ENCODE results near the gene MGAT4B. TPM values are rescaled to one million over a fixed set of nuclear protein-coding genes. Genes with fewer than 3 reads are reported as not detected.

The MGAT4B gene
- total RNA-seq, 1 experiment from 2014 or later = 406 TPM

DNA sequence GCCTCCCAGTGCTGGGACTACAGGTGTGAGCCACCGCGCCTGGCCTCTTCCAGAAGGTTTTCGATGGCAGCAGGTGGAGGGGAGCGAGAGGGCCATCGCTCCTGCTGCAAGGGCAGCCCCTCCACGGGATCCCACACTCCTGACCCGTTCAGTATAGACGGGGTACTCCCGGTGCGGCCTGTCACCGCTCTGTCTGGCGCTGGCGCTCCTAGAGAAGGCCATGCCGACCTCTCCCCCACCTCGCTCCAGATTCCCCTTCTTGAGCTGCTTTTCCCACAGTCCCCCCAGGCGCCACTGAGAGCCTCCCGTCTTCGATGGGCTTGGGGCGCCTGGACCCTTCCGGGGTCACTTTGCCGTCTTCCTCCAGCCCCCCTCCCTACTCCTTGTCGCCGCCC is 9.7 kb upstream of the MGAT4B start:
- no TSS peak for BruUV-seq (replicated peaks)
- no peaks in the 10 kb centered on the region for H3K27me3 ChIP-seq (ENCODE audit: control insufficient read depth, insufficient read depth, low read length)
- in situ Hi-C loops (cut with HindIII; ENCODE audit: low pct_unique_long_range_greater_than_20kb, low sequenced_read_pairs) (no loop called here), intact Hi-C loops (cut with micrococcal nuclease; ENCODE audit: unreplicated experiment) (no loop called here)
- H3K36me3 ChIP-seq (ENCODE audit: control insufficient read depth, insufficient read depth, low read length) = no peaks in the 10 kb centered on the region; the same call in 1 of the 2 replicates
- no peaks in the 10 kb centered on the region for H3K9me3 ChIP-seq (ENCODE audit: control insufficient read depth, insufficient read depth, low read depth, low read length)
- H3K4me3 ChIP-seq (ENCODE audit: low read depth in 2 of 2, low read length in 2 of 2) = no peak overlapping the region
- no peak overlapping the region for H3K27ac ChIP-seq (ENCODE audit: low read length)
- TF ChIP-seq, protein P1, sequence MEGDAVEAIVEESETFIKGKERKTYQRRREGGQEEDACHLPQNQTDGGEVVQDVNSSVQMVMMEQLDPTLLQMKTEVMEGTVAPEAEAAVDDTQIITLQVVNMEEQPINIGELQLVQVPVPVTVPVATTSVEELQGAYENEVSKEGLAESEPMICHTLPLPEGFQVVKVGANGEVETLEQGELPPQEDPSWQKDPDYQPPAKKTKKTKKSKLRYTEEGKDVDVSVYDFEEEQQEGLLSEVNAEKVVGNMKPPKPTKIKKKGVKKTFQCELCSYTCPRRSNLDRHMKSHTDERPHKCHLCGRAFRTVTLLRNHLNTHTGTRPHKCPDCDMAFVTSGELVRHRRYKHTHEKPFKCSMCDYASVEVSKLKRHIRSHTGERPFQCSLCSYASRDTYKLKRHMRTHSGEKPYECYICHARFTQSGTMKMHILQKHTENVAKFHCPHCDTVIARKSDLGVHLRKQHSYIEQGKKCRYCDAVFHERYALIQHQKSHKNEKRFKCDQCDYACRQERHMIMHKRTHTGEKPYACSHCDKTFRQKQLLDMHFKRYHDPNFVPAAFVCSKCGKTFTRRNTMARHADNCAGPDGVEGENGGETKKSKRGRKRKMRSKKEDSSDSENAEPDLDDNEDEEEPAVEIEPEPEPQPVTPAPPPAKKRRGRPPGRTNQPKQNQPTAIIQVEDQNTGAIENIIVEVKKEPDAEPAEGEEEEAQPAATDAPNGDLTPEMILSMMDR (IDR thresholded peaks at IDR 0.05) = no peak
- TF ChIP-seq TCF7L2 (IDR thresholded peaks at IDR 0.05; ENCODE audit: low read depth, low read length) = no peak
- TF ChIP-seq SIN3A (IDR thresholded peaks at IDR 0.05; ENCODE audit: borderline replicate concordance, insufficient read depth, low read depth, low read length) = no peak
- TF ChIP-seq, protein P2, sequence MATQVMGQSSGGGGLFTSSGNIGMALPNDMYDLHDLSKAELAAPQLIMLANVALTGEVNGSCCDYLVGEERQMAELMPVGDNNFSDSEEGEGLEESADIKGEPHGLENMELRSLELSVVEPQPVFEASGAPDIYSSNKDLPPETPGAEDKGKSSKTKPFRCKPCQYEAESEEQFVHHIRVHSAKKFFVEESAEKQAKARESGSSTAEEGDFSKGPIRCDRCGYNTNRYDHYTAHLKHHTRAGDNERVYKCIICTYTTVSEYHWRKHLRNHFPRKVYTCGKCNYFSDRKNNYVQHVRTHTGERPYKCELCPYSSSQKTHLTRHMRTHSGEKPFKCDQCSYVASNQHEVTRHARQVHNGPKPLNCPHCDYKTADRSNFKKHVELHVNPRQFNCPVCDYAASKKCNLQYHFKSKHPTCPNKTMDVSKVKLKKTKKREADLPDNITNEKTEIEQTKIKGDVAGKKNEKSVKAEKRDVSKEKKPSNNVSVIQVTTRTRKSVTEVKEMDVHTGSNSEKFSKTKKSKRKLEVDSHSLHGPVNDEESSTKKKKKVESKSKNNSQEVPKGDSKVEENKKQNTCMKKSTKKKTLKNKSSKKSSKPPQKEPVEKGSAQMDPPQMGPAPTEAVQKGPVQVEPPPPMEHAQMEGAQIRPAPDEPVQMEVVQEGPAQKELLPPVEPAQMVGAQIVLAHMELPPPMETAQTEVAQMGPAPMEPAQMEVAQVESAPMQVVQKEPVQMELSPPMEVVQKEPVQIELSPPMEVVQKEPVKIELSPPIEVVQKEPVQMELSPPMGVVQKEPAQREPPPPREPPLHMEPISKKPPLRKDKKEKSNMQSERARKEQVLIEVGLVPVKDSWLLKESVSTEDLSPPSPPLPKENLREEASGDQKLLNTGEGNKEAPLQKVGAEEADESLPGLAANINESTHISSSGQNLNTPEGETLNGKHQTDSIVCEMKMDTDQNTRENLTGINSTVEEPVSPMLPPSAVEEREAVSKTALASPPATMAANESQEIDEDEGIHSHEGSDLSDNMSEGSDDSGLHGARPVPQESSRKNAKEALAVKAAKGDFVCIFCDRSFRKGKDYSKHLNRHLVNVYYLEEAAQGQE (IDR thresholded peaks at IDR 0.05; ENCODE audit: insufficient read depth in 1 of 2, low read depth in 2 of 2, low read length in 1 of 2) = no peak
- TF ChIP-seq POLR2AphosphoS5 (IDR thresholded peaks at IDR 0.05; ENCODE audit: low read depth, low read length) = no peak
- DNase-seq (ENCODE audit: low read depth, low spot score) (no peak), ATAC-seq (no peak)
- ChIA-PET CTCF (no interaction called here), POLR2A (no interaction called here)
- peaks cover 31% of the 10 kb centered on the region for H3K4me1 ChIP-seq (ENCODE audit: control insufficient read depth, insufficient read depth, low read length)

DNA sequence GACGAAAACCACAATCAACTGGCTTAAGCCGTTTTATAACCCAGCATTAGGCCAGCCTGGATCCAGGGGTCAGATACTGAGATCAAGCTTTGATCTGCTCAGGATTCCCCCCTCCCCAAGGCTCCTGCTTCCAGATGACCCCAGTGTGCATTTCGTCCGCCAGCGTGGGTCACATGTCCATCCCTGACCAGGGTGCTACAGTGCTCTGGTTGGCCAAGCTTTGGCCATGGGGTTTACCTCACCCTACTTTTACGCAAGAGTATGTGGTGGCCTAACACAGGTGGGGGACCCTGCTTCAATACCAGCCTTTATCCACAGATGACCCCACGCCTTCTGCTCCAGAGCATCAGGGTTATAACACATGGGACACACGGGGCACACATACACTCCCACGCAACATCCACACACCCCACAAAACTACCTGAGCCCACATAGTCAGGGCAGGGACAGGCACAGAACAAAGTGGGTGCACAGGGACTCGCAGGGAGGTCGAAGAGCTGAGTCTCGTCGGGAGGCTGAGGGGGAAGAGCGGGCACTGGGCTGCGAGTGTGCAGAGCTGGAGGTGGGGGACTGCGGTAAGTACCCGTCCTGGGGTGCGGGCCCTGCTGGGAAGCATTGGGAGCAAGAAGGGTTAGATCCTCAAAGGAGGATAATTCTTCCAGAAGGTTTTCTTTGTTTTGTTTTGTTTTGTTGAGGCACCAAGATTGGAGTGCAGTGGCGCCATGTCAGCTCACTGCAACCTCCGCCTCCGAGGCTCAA is 9.0 kb upstream of the MGAT4B start:
- ChIA-PET CTCF (interaction anchor here (0.5 kb wide), 1 partner anchor 26 kb away, joined by 5 read pairs; no protein-coding TSS in a partner anchor), POLR2A (no interaction called here)
- Histone ChIP-seq H3K9me3 (ENCODE audit: control insufficient read depth, insufficient read depth, low read depth, low read length) (no peaks in the 10 kb centered on the region), H3K4me3 (ENCODE audit: low read depth in 2 of 2, low read length in 2 of 2) (no peak overlapping the region), H3K4me1 (ENCODE audit: control insufficient read depth, insufficient read depth, low read length) (peaks cover 31% of the 10 kb centered on the region), H3K36me3 (ENCODE audit: control insufficient read depth, insufficient read depth, low read length) (no peaks in the 10 kb centered on the region; the same call in 1 of the 2 replicates), H3K27ac (ENCODE audit: low read length) (no peak overlapping the region), H3K27me3 (ENCODE audit: control insufficient read depth, insufficient read depth, low read length) (no peaks in the 10 kb centered on the region)
- no peak; the same call in 1 of the 2 replicates for TF ChIP-seq POLR2AphosphoS5 (IDR thresholded peaks at IDR 0.05; ENCODE audit: low read depth, low read length)
- no peak for TF ChIP-seq TCF7L2 (IDR thresholded peaks at IDR 0.05; ENCODE audit: low read depth, low read length)
- DNase-seq (ENCODE audit: low read depth, low spot score) (no peak), ATAC-seq (no peak)
- no TSS peak for BruUV-seq (replicated peaks)
- in situ Hi-C loops (cut with HindIII; ENCODE audit: low pct_unique_long_range_greater_than_20kb, low sequenced_read_pairs) (no loop called here), intact Hi-C loops (cut with micrococcal nuclease; ENCODE audit: unreplicated experiment) (no loop called here)

DNA sequence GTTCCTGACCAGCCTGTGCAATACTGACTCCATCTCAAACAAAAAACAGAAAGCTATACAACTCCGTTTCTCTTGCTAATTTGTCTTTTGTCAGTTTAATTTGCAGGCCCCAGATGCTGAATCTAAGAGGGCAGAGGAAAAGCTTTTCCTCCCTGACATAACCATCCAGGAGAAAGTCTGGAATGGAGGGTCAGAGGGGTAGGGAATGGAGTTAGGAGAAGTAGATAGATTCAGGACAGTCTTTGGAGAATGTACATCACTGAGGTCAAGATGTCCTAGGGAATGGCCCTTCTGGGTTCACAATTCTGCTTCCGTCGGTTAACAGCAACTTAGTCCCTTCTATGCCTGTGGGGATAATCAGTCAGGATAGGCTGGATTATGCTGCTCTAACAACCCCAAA is 7.4 kb upstream of the MGAT4B start:
- TF ChIP-seq TCF7L2 (IDR thresholded peaks at IDR 0.05; ENCODE audit: low read depth, low read length) (no peak), POLR2AphosphoS5 (IDR thresholded peaks at IDR 0.05; ENCODE audit: low read depth, low read length) (no peak), SIN3A (IDR thresholded peaks at IDR 0.05; ENCODE audit: borderline replicate concordance, insufficient read depth, low read depth, low read length) (no peak)
- TF ChIP-seq, protein P1 (IDR thresholded peaks at IDR 0.05) = no peak
- TF ChIP-seq, protein P2 (IDR thresholded peaks at IDR 0.05; ENCODE audit: insufficient read depth in 1 of 2, low read depth in 2 of 2, low read length in 1 of 2) = no peak
- BruUV-seq (replicated peaks) = no TSS peak
- no peaks in the 10 kb centered on the region for H3K9me3 ChIP-seq (ENCODE audit: control insufficient read depth, insufficient read depth, low read depth, low read length)
- H3K27ac ChIP-seq (ENCODE audit: low read length) = peak overlapping the region; percentile 15; the same call in 1 of the 2 replicates
- intact Hi-C loops (cut with micrococcal nuclease; ENCODE audit: unreplicated experiment) = no loop called here
- ATAC-seq = no peak
- DNase-seq (ENCODE audit: low read depth, low spot score) = no peak
- ChIA-PET POLR2A (no interaction called here), CTCF (no interaction called here)
- no peaks in the 10 kb centered on the region; the same call in 1 of the 2 replicates for H3K36me3 ChIP-seq (ENCODE audit: control insufficient read depth, insufficient read depth, low read length)
- in situ Hi-C loops (cut with HindIII; ENCODE audit: low pct_unique_long_range_greater_than_20kb, low sequenced_read_pairs) = no loop called here
- H3K27me3 ChIP-seq (ENCODE audit: control insufficient read depth, insufficient read depth, low read length) = no peaks in the 10 kb centered on the region
- H3K4me1 ChIP-seq (ENCODE audit: control insufficient read depth, insufficient read depth, low read length) = peaks cover 17% of the 10 kb centered on the region
- no peak overlapping the region for H3K4me3 ChIP-seq (ENCODE audit: low read depth in 2 of 2, low read length in 2 of 2)

Data from Panc1 (cell line).